DND-41 (cell line): ENCODE data around the gene CHRDL1.
A peak's percentile ranks its signal among the peaks of the same experiment; 100 is the strongest.

Source experiments
- ATAC-seq: fragments of 200-7000 bp; cut with Tn5 transposase; 3 replicates; pipeline ENCODE4 v1.9.1; 2021; ENCODE audit warnings: low read depth; ENCODE audit not compliant: insufficient read depth
- DNase-seq: peaks from one replicate; pipeline ENCODE4 v3.0.0-alpha.2; 2020
- H2AFZ ChIP-seq: 2 replicates; pipeline ENCODE4 v1.6.0; 2012; ENCODE audit warnings: low read depth, low read length
- H3K27ac ChIP-seq: 2 replicates; pipeline ENCODE4 v1.5.1; 2012; ENCODE audit warnings: low read length, inconsistent platforms
- H3K27me3 ChIP-seq: fragments of 200-600 bp; sonication (generic); 2 replicates; pipeline ENCODE4 v1.6.0; 2012; ENCODE audit warnings: low read length, mild to moderate bottlenecking, inconsistent platforms; ENCODE audit not compliant: insufficient read depth, poor library complexity
- H3K36me3 ChIP-seq: 2 replicates; pipeline ENCODE4 v1.5.1; 2012; ENCODE audit warnings: low read length, inconsistent platforms; ENCODE audit not compliant: insufficient read depth
- H3K4me1 ChIP-seq: 2 replicates; pipeline ENCODE4 v1.5.1; 2012; ENCODE audit warnings: mild to moderate bottlenecking, low read length; ENCODE audit not compliant: insufficient read depth
- H3K4me2 ChIP-seq: 2 replicates; pipeline ENCODE4 v1.6.0; 2012; ENCODE audit warnings: mild to moderate bottlenecking, moderate library complexity, low read length, inconsistent platforms; ENCODE audit not compliant: insufficient read depth
- H3K4me3 ChIP-seq, 2 experiments: fragments of 200-600 bp in 1 of 2; shearing (Covaris generic) in 1 of 2; 2 replicates each; pipeline ENCODE4 v1.5.1; 2012 to 2016; ENCODE audit warnings: inconsistent platforms in 2 of 2, low read length in 2 of 2, mild to moderate bottlenecking in 2 of 2, low read depth in 1 of 2, moderate library complexity in 1 of 2
- H3K79me2 ChIP-seq: 2 replicates; pipeline ENCODE4 v1.6.0; 2012; ENCODE audit warnings: low read length, inconsistent platforms; ENCODE audit not compliant: insufficient read depth
- H3K9ac ChIP-seq: 2 replicates; pipeline ENCODE4 v1.6.0; 2012; ENCODE audit warnings: low read depth, mild to moderate bottlenecking, inconsistent platforms, low read length, moderate library complexity
- H3K9me3 ChIP-seq: 2 replicates; pipeline ENCODE4 v1.5.1; 2012; ENCODE audit warnings: low read length, moderate library complexity, mild to moderate bottlenecking, inconsistent platforms; ENCODE audit not compliant: insufficient read depth, severe bottlenecking
- H4K20me1 ChIP-seq: 2 replicates; pipeline ENCODE4 v1.6.0; 2012; ENCODE audit warnings: low read length; ENCODE audit not compliant: insufficient read depth
- CTCF ChIP-seq: IDR thresholded peaks from 2 replicates; pipeline ENCODE4 v1.5.1; 2012; ENCODE audit warnings: borderline replicate concordance, low read length, moderate library complexity, mild to moderate bottlenecking; ENCODE audit not compliant: poor library complexity, severe bottlenecking; ENCODE audit errors: extremely low read depth
- EZH2 ChIP-seq: IDR thresholded peaks from 3 replicates; pipeline ENCODE4 v1.6.1; 2012; ENCODE audit warnings: borderline replicate concordance, low read depth, mild to moderate bottlenecking, moderate library complexity, low read length, inconsistent platforms; ENCODE audit not compliant: severe bottlenecking

CHRDL1 gene

DNA sequence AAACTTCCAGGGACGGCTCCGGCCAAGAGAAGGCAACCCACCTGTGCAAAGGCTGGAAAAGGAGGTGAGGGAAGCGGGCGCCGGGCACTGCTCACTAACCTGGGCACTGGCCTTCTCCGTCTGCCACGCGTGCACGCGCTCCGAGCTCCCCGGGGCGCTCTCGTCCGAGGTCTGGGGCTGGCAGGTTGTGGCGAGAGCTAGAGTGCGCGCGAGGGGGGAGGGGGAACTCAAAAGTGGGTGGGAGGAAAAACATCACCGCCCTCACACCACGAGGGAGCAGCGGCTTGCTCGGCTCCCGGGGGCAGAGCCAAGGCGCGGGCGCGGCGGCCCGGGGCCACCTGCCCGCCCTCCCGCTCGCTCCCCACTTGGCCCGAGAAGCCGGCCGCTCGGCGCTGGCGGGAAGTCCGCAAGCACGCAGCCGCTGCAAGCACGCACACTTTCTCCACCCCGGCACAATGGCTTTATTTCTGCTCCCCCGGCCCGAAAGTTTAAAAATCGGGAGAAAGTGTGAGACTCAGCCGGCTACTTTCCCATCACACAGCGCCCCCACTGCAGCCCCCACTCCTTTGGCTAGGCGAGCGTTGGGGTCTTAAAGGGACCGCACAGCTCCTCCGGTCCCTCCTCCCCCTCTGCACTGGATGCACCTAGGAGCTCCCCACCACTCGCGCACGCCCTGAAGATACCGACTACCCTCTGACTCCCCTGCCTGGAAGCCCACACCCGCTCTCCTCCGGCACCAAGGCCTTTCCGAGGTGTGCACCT, at the start of gene CHRDL1:
Gene CHRDL1 (minus strand): TSS at position 173 of the 762 bp plus-strand sequence. CDS start 3,636 bp downstream, outside the sequence.
- no peaks in the 10 kb centered on the region for H3K36me3 ChIP-seq
- no peak within 1 kb of the TSS for H3K27ac ChIP-seq
- H4K20me1 ChIP-seq: no peaks in the 10 kb centered on the region
- DNase-seq (no peak), ATAC-seq (no peak)
- H3K4me1 ChIP-seq: no peaks in the 10 kb centered on the region
- H3K79me2 ChIP-seq: no peaks in the 10 kb centered on the region
- H3K4me2 ChIP-seq: no peak within 1 kb of the TSS
- no peak within 1 kb of the TSS for H2AFZ ChIP-seq
- H3K4me3 ChIP-seq: no peak within 1 kb of the TSS
- no peak for TF ChIP-seq CTCF
- no peak for TF ChIP-seq EZH2
- H3K9me3 ChIP-seq: no peaks in the 10 kb centered on the region
- no peak within 1 kb of the TSS for H3K9ac ChIP-seq
- no peaks in the 10 kb centered on the region for H3K27me3 ChIP-seq

GRCh38 chrX:110836982-110837381, 41.4 kb upstream of the CHRDL1 start:
- H4K20me1 ChIP-seq: no peaks in the 10 kb centered on the region
- no peak for TF ChIP-seq EZH2
- peak; percentile 18 for TF ChIP-seq CTCF
- H3K4me3 ChIP-seq: no peak overlapping the region
- H3K4me1 ChIP-seq: no peaks in the 10 kb centered on the region
- H3K27me3 ChIP-seq: no peaks in the 10 kb centered on the region
- H3K36me3 ChIP-seq: no peaks in the 10 kb centered on the region
- H3K79me2 ChIP-seq: no peaks in the 10 kb centered on the region
- no peak overlapping the region for H3K9ac ChIP-seq
- no peaks in the 10 kb centered on the region for H3K9me3 ChIP-seq
- H3K4me2 ChIP-seq: no peak overlapping the region
- no peak overlapping the region for H3K27ac ChIP-seq
- no peak overlapping the region for H2AFZ ChIP-seq
- DNase-seq (no peak), ATAC-seq (no peak)

DNA sequence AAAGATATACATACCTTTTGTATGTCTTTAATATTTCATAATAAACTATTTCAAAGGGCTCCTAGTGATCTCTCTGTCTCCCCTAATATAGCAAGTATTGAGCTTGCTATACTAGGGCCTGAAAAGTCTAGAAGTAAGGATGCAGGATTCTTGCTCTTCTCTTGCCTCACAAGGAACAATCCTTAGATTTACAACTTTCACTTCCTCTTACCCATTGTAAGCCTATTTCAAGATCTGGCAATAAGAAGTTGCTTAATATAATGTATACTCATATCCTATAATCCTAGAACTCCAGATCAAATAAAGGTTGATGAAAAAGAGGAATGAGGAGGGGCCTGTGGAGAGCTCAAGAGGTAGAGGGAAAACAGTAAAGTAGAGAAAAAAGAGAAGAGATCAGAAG, 40.8 kb upstream of the CHRDL1 start:
- Histone ChIP-seq H3K4me1 (no peaks in the 10 kb centered on the region), H3K4me2 (no peak overlapping the region), H4K20me1 (no peaks in the 10 kb centered on the region), H3K9ac (no peak overlapping the region), H3K4me3 (no peak overlapping the region), H3K36me3 (no peaks in the 10 kb centered on the region), H3K27ac (no peak overlapping the region), H3K9me3 (no peaks in the 10 kb centered on the region), H2AFZ (no peak overlapping the region), H3K27me3 (no peaks in the 10 kb centered on the region), H3K79me2 (no peaks in the 10 kb centered on the region)
- TF ChIP-seq EZH2 (no peak), CTCF (no peak)
- DNase-seq: no peak
- no peak for ATAC-seq
